VCaP (cell line): Measurements from ENCODE around the gene PTGES2.

Experiments
- H3K27ac ChIP-seq: fragments of 450-650 bp; 2 replicates; pipeline ENCODE4 v1.5.1; 2017
- TF ChIP-seq, protein P1 (sequence below): fragments of 450-650 bp; conservative IDR thresholded peaks from 2 replicates; pipeline ENCODE4 v1.5.1; 2017; ENCODE audit warnings: mild to moderate bottlenecking, moderate library complexity

The PTGES2 gene

DNA sequence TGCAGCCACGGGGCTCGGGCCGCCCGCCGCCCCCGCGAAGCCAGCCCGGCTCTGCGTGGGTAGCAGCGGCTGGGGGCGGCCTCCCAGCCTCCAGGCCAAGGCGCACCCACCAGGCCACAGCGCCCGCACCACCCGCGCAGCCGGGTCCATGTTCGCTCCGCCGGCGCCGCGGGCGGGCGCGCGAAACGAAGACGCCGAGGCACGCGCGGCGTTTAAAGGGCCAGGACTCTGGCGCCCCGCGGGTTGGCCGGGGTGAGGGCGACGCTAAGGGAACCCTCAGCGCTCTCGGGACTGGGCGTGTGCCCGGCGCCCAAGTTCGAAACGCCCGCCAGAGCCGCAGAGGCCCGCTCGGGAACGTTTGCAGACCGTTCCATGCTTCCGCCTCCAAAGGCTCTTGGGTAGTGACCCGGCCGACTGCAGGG, at the start of gene PTGES2:
Gene PTGES2, minus strand, starts transcription at position 162 of the 422 bp plus-strand sequence. Its CDS starts 12 bp downstream, at position 150.
- H3K27ac ChIP-seq, result peak within 1 kb of the TSS; percentile 97
- TF ChIP-seq, protein P1, sequence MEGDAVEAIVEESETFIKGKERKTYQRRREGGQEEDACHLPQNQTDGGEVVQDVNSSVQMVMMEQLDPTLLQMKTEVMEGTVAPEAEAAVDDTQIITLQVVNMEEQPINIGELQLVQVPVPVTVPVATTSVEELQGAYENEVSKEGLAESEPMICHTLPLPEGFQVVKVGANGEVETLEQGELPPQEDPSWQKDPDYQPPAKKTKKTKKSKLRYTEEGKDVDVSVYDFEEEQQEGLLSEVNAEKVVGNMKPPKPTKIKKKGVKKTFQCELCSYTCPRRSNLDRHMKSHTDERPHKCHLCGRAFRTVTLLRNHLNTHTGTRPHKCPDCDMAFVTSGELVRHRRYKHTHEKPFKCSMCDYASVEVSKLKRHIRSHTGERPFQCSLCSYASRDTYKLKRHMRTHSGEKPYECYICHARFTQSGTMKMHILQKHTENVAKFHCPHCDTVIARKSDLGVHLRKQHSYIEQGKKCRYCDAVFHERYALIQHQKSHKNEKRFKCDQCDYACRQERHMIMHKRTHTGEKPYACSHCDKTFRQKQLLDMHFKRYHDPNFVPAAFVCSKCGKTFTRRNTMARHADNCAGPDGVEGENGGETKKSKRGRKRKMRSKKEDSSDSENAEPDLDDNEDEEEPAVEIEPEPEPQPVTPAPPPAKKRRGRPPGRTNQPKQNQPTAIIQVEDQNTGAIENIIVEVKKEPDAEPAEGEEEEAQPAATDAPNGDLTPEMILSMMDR, result no peak

- H3K27ac ChIP-seq, result no peak overlapping the region
- TF ChIP-seq, protein P1, result no peak
Measured at GRCh38 chr9:128175726-128176125, 48.2 kb upstream of the PTGES2 start.

GRCh38 chr9:128175102-128175563, 47.6 kb upstream of the PTGES2 start:
- no peak overlapping the region for H3K27ac ChIP-seq
- TF ChIP-seq, protein P1, result no peak

DNA sequence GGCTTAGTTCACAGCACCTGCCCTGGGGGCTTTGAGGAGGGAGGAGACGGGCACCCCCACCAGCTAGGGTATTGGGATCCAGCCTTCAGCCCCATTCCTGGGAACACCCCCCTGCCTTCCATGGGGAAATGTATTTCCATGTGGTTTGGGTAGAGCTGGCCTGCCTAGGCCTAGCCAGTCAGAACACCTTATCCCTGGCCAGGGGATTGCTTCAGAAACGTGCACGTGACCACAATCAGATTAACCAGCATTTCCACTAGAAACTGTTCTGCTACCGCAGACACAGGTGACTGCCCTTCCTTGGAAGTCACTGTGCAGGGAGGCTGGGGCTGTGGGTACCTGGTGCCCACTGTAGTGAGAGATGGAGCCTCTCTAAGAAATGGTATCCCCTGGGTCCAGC, 46.5 kb upstream of the PTGES2 start:
- no peak overlapping the region for H3K27ac ChIP-seq
- TF ChIP-seq, protein P1, result no peak

- TF ChIP-seq, protein P1, result no peak
- no peak overlapping the region for H3K27ac ChIP-seq
Measured at GRCh38 chr9:128169925-128170324, 42.4 kb upstream of the PTGES2 start.

DNA sequence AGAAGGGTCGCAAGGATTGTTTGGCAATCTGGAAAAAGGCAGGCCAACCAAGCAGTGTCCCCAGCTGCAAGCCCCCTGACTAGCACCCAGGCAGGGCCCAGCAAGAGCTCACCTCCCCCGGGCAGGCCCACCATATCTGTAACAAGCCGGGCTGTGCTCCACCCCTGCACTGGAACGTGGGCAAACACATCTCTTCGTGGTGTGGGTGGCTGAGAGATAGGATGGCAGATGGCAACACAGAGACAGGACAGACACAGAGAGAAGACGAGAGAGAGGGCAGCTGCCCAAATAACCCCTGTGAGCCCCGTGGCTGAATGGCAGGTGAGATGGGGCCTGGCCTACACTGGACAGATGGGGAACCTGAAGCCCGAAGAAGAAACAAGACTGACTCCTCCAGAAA, 42.0 kb upstream of the PTGES2 start:
- H3K27ac ChIP-seq, result no peak overlapping the region
- TF ChIP-seq, protein P1, result no peak

DNA sequence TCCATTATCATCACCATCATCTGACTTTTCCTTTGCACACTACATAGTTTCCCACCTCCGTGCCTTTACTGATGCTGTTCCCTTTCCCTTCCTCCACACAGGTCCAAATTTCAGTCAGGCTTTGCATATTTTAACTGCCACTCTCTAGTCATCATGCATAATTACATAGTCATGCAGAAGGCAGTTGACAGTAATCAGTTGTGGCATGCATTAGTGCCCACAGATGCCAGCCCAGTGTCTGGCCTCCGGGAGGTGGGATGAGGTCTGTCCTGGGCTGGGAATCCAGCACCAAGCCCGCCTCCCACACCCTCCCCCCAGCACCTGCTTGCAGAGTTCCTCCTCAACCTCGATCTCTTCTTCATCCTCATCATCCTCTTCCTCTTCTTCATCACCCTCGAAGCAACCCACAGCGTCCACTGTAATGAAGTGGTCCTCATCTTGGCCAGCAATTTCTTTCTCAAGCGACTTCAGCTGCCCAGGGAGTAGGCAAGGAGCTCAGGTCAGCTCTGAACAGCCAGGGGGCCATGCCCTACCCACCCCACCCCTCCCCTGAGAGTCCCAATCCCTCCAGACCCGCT, 41.3 kb upstream of the PTGES2 start:
- TF ChIP-seq, protein P1, result no peak
- no peak overlapping the region for H3K27ac ChIP-seq
